ENCODE results near the gene OCEL1. TPM values are rescaled to one million over a fixed set of nuclear protein-coding genes. Genes with fewer than 3 reads are reported as not detected.
A peak's percentile ranks its signal among the peaks of the same experiment; 100 is the strongest.

OCEL1 gene
- total RNA-seq, 1 donor from 2014 or later, result 24.1 TPM

DNA sequence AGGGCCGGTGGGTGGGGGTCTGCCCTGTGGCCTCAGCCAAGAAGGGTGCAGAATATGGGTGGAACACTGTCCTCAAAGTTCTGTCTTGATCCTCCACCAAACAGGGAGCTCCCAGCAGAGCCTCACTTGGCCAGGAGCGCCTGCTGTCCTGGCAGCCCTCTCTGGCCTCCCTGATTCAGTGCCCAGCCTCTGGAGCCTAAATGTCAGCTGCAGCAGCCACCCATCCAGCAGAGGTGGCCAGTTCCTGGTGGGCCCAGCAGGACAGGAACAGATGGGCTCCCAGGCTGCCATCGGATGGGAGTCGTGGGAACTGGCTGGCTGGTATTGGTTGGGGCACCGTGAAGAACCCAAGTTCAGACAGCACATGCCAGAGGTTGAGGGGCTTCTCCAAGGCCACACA lies 12.7 kb upstream of the OCEL1 start:
- Histone ChIP-seq H3K9me3 (no peaks in the 10 kb centered on the region), H3K4me3 (no peak overlapping the region), H3K27ac (no peak overlapping the region), H3K27me3 (no peaks in the 10 kb centered on the region), H3K36me3 (peaks cover 0 to 40% of the 10 kb centered on the region in 2 donors), H3K4me1 (peaks cover 15% of the 10 kb centered on the region)
- TF ChIP-seq POLR2A (IDR thresholded peaks at IDR 0.05) (no peak), POLR2AphosphoS5 (IDR thresholded peaks at IDR 0.05; ENCODE audit: insufficient read depth in 1 of 2, low read depth in 1 of 2) (no peak), CTCF (IDR thresholded peaks at IDR 0.05) (no peak)
- intact Hi-C loops (cut with DNase I), result no loop called here
- DNase-seq (ENCODE audit: extremely low spot score in 2 of 2), result no peak

- Histone ChIP-seq H3K27me3 (no peaks in the 10 kb centered on the region), H3K9me3 (no peaks in the 10 kb centered on the region), H3K4me3 (peak overlapping the region; percentile 74 to 82), H3K27ac (peak overlapping the region; percentile 92), H3K36me3 (peaks cover 0 to 28% of the 10 kb centered on the region in 2 donors), H3K4me1 (peaks cover 15% of the 10 kb centered on the region)
- intact Hi-C loops (cut with DNase I), result no loop called here
- TF ChIP-seq POLR2AphosphoS5 (IDR thresholded peaks at IDR 0.05; ENCODE audit: insufficient read depth in 1 of 2, low read depth in 1 of 2) (no peak), POLR2A (IDR thresholded peaks at IDR 0.05) (no peak), CTCF (IDR thresholded peaks at IDR 0.05) (no peak)
- no peak for DNase-seq (ENCODE audit: extremely low spot score in 2 of 2)
Observed at GRCh38 chr19:17214508-17215126, 11.4 kb upstream of the OCEL1 start.

DNA sequence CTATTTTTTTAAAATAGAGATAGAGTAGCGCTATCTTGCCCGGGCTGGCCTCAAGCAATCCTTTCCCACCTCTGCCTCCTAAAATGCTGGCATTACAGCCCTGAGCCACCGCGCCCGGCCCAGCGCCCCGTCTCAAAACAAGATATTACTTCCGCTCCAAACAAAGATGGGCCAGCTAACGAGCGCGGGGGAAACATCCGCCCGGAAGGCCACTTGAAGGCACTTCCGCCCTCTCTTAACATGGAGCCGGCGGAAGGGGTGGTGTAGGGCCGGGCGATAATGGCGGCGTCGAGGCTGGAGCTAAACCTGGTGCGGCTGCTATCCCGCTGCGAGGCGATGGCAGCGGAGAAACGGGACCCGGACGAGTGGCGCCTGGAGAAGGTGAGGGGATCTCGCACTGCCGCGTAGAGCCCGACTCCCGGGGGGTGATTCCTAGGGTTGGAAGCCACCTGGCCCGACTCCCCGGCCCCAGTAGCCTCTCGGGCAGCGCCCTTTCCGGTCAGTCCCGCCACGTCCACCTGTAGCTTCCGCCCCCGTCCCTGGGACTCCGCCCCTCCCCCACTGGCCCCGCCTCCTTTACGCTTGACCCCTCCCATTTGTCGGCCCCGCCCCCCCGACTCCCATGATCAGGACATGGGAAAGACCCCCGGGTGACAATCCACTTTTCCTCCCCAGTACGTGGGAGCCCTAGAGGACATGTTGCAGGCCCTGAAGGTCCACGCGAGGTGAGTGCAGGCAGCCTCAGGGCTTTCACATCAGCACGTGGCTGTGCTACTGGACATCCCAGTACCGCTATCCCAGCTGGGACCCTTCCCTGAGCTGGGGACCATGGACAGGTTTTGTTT lies 10.7 kb upstream of the OCEL1 start, which contains the start of gene USE1:
USE1 (plus strand) TSS at position 231 of the 845 bp plus-strand sequence; CDS start at position 280, 49 bp downstream.
- peaks cover 22% of the 10 kb centered on the region for H3K4me1 ChIP-seq
- H3K27ac ChIP-seq, result peak within 1 kb of the TSS; percentile 92
- TF ChIP-seq POLR2AphosphoS5 (IDR thresholded peaks at IDR 0.05; ENCODE audit: insufficient read depth in 1 of 2, low read depth in 1 of 2), result peak; percentile 89 to 96
- TF ChIP-seq CTCF (IDR thresholded peaks at IDR 0.05), result no peak
- H3K36me3 ChIP-seq, result peaks cover 0 to 26% of the 10 kb centered on the region in 2 donors
- no peaks in the 10 kb centered on the region for H3K27me3 ChIP-seq
- DNase-seq (ENCODE audit: extremely low spot score in 2 of 2), result peak in 1 of 2 donors; percentile 93
- H3K9me3 ChIP-seq, result no peaks in the 10 kb centered on the region
- intact Hi-C loops (cut with DNase I), result no loop called here
- H3K4me3 ChIP-seq, result peak within 1 kb of the TSS; percentile 74 to 82

- H3K27ac ChIP-seq, result peak overlapping the region; percentile 92
- H3K27me3 ChIP-seq, result no peaks in the 10 kb centered on the region
- peaks cover 0 to 22% of the 10 kb centered on the region in 2 donors for H3K36me3 ChIP-seq
- DNase-seq (ENCODE audit: extremely low spot score in 2 of 2), result no peak
- TF ChIP-seq CTCF (IDR thresholded peaks at IDR 0.05) (no peak), POLR2A (IDR thresholded peaks at IDR 0.05) (no peak), POLR2AphosphoS5 (IDR thresholded peaks at IDR 0.05; ENCODE audit: insufficient read depth in 1 of 2, low read depth in 1 of 2) (no peak)
- H3K9me3 ChIP-seq, result no peaks in the 10 kb centered on the region
- peak overlapping the region; percentile 74 to 82 for H3K4me3 ChIP-seq
- peaks cover 25% of the 10 kb centered on the region for H3K4me1 ChIP-seq
- intact Hi-C loops (cut with DNase I), result no loop called here
Observed at GRCh38 chr19:17216058-17216670, 9.9 kb upstream of the OCEL1 start.

All from vagina (tissue), 2 donors.